GM19455 (cell line): Measurements from ENCODE around the gene ZBTB7A.
A peak's percentile ranks its signal among the peaks of the same experiment; 100 is the strongest.

Experiments
- ATAC-seq: cut with Tn5 transposase; IDR thresholded peaks from one replicate; pipeline ENCODE4 v1.9.1; 2021; ENCODE audit not compliant: unreplicated experiment

The ZBTB7A gene

DNA sequence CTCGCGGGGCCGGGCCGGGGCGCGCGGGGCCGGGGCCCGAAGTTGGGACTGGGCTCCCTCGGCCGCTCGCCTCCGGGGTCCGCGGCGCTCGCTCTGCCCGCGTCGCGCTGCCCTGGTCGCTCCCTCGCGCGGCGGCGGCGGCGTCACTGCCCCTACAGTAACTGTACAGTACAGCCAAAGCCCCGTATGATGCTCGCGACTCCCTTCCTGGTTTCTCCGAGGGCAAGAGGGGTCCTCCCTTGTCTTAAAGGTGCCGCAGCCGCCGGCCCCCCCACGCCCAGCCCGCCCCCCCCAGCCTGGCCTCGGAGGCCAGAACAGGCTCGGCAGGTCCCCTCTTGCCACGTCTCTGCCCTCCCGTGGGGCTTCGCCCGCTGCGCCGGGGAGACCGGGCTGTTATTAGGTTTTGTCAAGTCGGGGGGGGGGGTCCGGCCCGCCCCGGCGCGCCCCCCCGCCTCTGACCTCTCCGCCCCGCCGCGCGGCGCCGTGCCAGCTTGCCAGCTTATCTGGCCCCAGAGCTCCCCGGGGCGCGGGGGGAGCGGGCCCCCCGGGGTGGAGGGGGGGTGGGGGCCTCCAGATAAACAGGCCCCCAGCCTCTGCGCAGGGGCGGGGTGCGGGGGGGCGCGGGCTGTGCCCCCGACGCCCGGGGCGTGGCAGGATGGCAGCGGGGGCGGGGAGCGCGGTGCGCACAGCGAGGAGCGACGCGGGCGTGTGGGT, at the start of gene ZBTB7A:
Gene ZBTB7A (minus strand): TSS at position 218 of the 714 bp plus-strand sequence. CDS start 11,667 bp downstream, outside the sequence.
- ATAC-seq, result no peak

DNA sequence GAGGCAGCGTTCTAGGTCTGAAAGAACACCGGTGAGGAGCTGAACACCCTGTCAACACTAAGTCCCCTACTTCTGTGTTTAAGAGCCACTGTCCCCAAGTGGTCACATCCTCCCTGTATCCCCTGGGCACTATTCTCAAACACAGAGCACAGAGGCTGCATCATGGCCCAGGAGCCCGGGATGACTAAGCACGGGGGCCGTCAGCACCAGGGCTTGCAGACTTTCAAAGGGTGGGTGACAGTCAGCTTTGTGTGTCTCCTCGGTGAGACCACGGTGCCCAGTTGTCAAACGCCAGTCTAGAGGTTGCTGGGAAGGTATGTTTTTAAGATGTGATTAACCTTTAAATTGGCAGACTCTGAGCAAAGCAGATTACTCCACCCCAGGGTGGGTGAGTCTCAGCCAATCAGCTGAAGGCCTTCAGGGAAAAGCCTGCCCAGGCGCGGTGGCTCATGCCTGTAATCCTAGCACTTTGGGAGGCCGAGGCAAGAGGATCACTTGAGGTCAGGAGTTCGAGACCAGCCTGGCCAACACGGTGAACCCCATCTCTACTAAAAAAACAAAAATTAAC, 49.2 kb upstream of the ZBTB7A start:
- no peak for ATAC-seq

DNA sequence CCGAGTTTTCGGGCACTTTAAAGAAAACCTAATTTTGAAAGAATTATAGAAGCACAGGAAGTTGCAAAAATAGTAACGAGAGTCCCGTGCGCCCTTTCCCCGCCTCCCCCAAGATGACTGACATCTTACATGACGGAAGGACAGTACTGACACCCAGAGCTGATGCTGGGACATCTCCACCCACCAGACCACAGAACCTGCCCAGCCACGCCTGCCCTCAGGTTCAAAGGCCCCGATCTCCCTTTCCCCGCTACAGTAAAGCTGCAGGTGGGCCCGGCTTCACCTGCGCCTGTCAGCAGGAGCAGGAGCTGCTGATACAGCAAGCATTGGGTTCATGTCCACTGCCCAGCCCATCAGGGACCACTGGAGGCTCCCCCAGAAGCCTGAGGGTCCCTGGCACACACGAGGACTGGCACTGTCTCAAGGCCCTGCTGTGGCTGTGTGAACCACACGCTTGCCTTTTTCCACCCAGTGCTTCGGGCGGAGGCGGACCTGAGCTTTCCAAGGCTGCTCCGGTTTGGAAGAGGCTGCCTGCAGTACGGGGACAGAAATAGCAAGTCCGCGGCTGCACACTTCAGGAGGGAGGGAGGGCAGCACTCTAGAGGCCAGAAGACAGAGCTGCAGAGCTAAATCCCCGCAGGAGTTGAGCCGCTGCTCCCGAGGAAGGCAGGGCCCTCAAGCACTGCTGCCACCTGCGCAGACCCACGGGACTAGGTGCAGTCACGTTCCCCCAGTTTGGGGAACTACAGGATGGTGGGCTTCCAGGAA, 48.5 kb upstream of the ZBTB7A start:
- no peak for ATAC-seq

DNA sequence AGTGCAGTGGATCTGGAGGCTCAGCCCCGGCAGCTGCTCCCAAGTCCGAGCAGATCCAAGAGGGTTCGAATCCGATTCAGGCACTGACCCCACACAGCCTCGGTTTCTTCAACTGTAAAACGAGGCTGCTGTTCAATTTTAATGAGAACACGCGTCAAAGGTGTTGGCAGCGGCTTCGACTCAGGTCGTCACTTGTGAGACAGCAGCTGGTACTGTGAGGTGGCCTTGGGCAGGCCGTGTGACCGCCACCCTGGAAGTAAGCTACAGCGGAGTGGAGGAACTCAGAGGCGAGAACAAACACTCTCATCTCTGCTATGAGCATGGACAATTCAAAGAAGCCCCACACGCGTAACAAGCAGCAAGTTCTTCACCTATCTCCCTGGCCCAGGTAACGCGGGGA, 47.5 kb upstream of the ZBTB7A start:
- no peak for ATAC-seq

DNA sequence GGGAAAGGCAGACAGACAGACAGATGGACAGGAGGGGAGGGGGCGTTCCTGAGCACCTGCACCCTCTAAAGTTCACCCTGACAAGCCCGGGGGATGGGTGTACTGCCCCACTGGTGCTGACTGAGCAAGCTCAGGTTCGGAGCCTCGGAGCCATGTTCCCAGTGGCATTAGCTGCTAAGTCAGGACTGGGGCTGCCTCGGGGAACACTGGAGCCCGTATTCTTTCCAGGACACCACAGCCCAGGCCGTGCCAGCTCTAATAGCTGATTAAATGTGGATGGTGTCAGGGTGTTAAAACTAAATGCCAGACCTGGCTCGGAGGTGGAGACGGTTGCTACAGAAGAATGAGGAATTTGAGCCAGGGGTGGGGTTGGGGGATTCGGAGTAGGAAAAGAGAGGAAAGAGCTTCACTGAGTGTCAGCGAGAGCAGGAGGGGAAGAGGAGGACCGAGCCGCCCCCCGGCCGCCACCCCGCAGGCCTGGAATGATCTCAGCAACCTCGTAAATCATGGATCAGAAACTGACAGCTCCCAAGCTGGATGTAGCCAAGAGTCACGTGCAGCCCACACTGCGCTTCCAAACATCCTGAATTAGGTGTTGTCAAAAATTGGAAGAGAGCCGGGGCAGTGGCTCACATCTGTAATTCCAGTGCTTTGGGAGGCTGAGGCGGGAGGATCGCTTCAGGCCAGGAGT, 46.8 kb upstream of the ZBTB7A start:
- ATAC-seq, result no peak

DNA sequence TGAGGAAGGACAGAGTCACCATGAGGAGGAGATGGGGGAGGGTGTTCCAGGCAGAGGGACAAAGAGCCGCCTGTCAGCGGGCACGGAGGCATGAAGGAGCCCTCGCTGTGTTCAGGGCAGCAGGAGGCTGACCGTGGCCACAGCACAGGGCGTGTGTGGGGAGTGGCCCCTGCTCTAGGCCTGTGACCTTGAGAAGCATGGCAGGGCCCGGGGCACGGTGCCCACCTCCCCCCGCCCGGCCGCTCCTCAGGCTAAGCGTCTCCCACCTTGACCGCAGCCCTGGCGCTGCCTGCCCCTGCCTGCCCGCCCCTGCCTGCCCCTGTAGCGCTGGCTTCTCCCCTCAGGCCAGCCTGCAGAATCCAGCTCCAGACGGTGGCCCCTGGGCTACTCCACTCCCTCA, 45.7 kb upstream of the ZBTB7A start:
- ATAC-seq, result no peak

DNA sequence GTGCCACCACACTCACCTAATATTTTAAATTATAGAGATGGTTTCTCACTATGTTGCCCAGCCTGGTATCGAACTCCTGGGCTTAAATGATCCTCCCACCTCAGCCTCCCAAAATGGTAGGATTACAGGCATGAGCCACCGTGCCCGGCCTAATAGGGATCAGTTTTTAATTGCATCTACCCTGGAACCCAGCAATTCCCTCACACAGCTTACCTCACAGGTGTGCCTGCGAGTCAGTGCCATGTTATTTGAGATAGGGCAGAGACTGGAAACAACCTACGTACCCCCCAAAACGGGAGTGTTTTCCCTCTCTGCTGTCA, 42.9 kb upstream of the ZBTB7A start:
- no peak for ATAC-seq

DNA sequence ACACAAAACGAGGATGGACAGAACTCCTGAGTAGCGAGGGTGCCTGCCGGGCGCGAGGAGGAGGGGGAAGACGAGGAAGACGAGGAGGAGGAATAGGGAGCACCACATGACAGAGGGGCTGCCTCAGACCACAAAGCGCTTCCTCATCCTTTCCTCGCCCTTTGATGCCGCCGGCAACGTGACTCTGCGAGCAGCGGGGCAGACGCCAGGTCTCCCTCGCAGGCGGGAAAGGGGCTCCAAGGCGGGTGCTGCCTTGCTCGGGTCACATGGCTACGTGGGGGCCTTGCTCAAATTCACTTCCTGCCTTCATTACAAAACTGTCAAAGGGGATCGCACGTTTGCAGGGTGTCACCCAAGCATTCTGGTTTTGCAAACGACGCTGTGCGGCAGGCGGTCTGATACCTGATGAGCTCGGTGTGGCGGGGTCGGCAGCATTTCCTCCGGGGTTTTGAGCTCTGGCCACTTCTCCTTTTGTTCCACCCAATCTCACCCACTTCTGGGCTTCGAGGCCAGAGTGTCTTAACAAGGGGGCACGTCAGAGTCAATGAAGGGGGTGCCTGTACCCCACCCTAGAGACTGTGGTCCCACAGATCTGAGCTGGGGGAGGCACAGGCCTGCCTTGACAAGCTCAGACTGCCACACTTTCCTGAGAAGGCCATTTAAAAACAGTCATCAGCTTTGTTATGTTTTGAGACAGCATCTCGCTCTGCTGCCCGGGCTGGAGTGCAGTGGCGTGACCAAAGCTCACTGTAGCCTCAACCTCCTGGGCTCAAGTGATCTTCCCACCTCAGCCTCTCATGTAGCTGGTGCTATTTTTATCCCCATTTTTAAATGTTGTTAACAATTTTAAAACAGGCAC, 42.3 kb upstream of the ZBTB7A start:
- ATAC-seq, result peak; percentile 56

DNA sequence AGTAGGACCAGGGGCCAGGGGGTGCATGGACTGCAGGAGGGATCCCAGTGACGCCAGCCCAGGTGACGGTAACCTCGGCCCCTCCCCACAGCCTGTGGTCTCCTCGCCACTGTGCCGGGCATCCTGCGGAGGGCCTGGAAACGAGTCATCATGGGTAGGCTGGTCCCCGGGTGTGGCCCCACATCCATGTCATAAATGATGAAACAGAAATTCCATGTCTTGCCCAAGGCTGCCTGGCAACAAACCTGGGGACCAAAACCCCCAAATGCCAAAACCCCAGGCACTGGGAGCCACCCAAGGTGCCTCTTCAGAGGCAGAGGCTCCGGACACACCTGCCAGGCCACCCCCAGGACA, 36.4 kb upstream of the ZBTB7A start:
- ATAC-seq, result no peak

DNA sequence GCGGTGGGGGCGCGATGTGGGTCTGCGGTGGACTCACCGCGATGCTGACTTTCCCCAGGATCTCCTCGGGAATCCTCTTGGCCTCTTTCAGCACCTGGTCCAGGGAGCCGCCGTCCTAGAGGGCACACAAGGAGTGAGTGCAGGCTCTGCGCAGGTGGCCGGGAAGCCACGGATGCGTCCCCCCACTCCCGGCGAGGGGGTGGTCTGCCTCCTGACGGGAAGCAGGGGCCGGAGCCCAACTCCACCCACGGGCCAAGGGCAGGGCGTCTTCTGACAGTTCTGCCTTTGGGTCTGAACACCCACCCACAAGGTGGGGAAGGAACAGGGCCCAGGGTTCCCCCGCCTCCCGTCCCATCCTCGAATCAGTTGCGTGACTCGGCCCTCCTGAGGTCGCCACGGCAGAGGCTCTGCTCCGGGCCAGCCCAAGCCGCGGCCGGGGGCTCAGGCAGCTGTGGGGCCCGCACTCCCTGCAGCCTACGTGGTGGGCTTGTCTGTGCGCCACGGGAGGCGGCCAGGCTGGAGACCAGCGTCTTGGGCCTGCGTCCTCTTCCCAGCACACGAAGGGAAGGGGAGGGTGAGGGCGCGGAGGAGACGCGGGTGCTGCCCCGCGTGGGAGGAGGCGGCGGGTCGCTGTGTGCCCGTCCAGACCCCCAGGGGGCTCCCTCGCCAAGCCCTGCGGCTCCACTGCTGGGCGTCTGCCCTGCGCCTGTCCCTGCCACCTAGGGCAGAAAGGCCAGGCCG, 35.8 kb upstream of the ZBTB7A start:
- no peak for ATAC-seq

DNA sequence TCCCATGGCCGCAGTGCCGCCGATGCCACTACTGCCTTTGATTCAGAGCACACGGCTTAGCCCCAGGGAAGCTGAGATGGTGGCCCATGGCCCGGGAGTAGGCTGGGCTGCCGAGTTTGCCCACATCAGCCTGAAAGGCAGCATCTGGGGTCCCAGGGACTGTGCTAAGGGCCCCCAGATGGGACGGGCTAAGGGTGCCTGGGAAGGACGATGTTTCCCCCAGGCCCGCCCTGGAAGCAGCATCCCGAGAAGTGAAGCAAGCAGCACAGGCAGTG, 34.7 kb upstream of the ZBTB7A start:
- no peak for ATAC-seq

DNA sequence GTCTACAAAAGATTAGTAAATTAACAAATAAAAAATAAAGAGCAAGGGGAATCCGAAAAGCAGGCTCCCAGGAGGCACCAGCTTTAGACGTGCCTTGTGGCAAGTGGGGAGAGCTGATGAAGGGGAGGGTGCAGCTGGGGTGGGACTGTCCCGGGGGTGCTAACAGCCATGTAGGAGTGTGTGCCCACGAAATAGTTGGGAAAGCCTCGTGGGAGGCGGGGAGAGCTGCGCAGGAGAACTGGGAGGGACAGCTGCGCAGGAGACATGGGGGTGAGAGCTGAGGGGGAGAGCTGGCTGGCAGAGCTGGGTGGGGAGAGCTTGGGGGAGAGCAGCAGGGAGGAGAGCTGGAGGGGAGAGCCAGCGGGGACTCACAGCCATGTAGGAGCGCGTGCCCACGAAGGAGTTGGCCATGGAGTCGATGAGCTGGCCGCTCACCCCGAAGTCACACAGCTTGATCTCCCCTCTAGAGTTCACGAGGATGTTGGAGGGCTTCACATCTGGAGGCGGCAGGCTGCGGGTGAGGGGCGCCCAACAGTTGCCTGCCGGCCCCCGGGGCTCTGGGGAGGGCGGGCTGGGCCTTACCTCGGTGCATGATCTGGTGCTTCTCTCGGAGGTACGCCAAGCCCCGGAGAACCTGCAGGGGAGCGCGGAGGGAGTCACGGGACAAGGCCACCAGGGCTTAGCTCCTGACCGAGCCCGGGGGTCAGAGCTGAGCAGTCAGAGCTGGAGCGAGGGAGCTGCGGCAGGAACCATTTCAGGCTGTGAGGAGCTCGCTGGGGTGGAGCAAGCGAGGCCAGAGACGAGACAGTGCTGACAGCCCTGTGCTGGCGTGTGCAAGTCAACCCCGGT, 34.2 kb upstream of the ZBTB7A start:
- no peak for ATAC-seq

DNA sequence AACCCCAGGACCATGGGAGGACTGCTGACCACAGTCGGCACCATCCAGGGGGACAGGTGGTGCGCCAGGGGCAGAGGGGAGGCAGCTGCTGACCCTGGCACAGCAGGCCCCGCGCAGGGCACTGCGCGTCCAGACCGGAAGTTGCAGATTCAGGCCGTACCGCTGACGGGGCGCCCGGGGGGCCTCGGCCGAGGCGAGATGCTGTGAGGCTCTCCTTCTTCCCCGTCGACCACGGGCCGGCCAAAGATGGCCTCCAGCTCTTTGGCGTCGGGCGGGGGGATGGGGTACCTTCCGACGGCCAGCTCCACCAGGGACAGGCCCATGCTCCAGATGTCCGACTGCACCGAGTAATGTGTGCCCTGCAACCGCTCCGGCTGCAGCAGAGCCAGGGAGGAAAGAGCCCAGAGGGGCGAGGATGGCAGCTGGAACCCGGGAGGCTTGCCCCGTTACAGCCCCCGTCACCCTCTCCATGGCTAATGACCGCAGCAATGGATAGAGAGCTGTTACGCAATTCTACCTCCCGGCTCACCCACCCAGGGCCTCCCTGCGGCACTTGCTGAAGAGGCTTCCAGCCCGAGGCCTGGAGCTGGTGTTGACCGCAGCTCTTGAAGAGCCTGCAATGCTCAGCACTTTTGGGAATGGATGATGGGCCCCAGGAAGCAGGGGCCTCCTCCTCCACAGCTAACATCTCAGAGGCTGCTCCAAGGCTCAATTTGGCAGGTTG, 32.5 kb upstream of the ZBTB7A start:
- ATAC-seq, result no peak

DNA sequence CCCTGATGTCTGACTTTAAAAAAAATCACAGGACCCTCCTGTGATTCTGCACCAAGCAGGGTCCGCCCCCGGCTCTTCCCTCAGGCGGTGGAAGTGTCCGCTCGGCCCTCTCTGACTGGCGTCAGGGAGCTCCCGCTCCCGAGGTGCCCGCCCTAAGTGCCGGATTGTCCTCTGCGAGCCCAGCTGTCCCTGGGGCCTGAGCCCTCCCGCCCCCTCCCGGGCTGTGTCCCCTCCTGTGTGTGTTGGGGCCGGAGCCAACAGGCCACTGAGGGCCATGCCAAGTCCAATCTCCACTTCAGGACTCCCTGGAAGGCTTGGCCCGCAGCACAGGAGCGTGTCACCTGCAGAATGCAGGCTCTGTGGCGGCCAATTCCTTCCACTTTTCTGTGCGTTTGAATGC, 31.8 kb upstream of the ZBTB7A start:
- ATAC-seq, result no peak

DNA sequence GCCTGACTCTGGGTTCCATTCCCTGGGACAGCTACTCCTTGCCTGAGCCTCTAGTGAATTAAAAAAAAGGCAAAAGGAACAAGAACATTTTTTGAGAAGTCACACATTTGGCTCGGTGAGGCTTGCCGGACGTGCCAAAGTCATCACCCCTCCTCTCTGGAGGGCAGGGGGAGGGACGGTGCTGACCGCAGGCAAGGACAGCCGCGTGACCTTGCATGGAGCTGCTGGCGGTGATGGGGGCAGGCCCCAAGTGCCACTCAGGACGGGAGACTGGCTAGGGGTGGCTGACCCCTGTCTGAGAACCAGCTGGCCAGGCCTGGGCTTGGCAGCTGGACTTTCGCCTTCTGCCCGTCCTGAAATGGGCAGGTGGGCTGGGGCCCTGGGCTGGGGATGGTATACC, 30.8 kb upstream of the ZBTB7A start:
- no peak for ATAC-seq

DNA sequence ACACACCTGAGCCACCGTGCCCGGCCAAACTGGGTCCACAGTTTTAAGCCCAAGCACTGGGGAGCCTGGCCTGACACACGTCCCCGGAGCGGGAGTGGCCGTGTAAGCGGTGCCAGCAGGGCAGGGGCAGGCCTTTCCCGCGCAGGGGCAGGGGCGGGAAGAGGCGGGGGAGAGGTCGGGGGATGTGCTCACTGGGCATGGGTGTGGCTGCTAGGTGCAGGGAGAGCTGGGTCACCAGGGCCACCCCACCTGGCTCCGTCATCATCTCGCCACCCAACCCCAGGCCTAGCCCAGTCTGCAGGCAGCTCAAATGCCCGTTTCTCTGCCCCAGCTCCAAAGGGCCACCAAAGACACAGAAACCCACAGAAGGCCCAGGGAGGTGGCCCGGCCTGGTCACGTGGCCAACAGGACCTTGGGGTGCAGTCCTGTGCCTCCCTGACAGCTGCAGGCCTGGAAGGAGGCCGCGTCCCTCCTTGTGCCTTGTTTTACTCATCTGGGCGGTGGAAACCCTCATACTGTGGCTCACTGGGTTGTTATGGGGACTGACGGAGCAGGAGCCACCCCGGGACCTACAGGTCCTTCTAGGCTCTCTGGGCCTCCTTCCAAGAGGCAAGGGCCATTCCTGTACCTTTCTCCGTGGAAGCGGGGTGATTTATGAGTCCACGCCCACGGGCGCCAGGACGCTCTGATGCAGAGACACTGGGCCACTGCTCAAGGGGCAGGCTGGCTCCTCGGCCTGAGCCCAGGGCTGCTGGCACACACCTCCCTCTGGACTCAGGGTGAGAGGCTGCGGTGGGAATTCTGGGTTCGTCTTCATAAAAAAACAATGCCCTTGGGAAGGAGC, 29.6 kb upstream of the ZBTB7A start:
- ATAC-seq, result no peak

DNA sequence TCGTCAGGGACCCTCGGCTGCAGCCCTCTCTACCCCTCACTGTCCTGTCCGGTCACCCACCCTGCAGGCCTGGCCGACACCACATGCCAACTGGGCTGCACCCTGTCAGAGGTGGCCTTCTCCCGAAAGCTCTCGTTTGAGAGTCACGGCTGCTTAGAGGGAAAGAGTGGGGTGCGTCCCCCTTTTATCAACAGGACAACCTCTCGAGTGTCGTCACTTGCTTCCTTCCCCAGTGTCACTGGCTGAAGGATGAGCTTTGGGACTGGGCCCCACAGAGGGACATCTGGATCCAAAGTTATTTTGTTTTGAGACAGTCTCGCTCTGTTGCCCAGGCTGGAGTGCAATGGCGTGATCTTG, 28.8 kb upstream of the ZBTB7A start:
- no peak for ATAC-seq
